ENCODE data around the gene FRRS1L.

Gene FRRS1L

GRCh38 chr9:109110329-109111021 is 56.6 kb downstream of the FRRS1L start:
- peaks cover 24% of the 10 kb centered on the region for H3K4me1 ChIP-seq (ENCODE audit: low read length)
- H3K9me3 ChIP-seq (replicated peaks; ENCODE audit: insufficient read depth, low read length) = no peaks in the 10 kb centered on the region
- peaks cover 90% of the 10 kb centered on the region for H3K79me2 ChIP-seq (ENCODE audit: low read length)
- TF ChIP-seq EZH2 (optimal IDR thresholded peaks at IDR 0.05; ENCODE audit: low read depth, low read length) (no peak), EZH2phosphoT487 (IDR thresholded peaks at IDR 0.05; ENCODE audit: low read length) (no peak)
- TF ChIP-seq, protein P1, sequence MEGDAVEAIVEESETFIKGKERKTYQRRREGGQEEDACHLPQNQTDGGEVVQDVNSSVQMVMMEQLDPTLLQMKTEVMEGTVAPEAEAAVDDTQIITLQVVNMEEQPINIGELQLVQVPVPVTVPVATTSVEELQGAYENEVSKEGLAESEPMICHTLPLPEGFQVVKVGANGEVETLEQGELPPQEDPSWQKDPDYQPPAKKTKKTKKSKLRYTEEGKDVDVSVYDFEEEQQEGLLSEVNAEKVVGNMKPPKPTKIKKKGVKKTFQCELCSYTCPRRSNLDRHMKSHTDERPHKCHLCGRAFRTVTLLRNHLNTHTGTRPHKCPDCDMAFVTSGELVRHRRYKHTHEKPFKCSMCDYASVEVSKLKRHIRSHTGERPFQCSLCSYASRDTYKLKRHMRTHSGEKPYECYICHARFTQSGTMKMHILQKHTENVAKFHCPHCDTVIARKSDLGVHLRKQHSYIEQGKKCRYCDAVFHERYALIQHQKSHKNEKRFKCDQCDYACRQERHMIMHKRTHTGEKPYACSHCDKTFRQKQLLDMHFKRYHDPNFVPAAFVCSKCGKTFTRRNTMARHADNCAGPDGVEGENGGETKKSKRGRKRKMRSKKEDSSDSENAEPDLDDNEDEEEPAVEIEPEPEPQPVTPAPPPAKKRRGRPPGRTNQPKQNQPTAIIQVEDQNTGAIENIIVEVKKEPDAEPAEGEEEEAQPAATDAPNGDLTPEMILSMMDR (IDR thresholded peaks at IDR 0.05; ENCODE audit: low read length) = no peak
- no peak overlapping the region for H2AFZ ChIP-seq (ENCODE audit: low read length)
- peaks cover 8% of the 10 kb centered on the region; the same call in 1 of the 2 replicates for H3F3A ChIP-seq (ENCODE audit: insufficient read depth, low read length)
- H3K36me3 ChIP-seq (replicated peaks; ENCODE audit: insufficient read depth, low read length) = peaks cover under 1% of the 10 kb centered on the region; the same call in 1 of the 2 replicates
- H3K9me2 ChIP-seq (replicated peaks; ENCODE audit: insufficient read depth, low read length) = no peaks in the 10 kb centered on the region
- no peak overlapping the region for H3K27ac ChIP-seq (ENCODE audit: low read length)
- no peaks in the 10 kb centered on the region for H3K27me3 ChIP-seq (replicated peaks; ENCODE audit: insufficient read depth, low read length)
- H3K9ac ChIP-seq (ENCODE audit: low read length) = no peak overlapping the region
- DNase-seq = no peak
- no peak overlapping the region for H3K4me3 ChIP-seq (ENCODE audit: low read length)
- peaks cover 12% of the 10 kb centered on the region for H4K20me1 ChIP-seq (ENCODE audit: insufficient read depth, low read length)
- no peak overlapping the region for H3K4me2 ChIP-seq (ENCODE audit: low read depth, low read length)

DNA sequence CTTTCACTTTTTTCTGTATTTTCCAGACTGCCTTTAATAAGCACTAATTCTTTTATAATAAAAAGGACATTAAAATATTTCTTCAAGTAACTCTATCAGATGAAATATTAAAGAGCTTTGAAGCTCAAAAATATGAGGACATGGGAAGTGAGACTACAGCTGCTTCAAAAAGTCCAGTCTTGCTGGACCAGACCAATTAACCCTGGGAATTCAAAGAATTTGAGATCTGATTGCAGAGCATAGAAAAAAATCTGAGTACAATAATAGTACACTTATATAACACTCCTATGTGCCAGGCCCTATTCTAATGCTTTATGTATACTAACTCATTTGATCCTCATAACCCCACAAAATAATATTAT is 57.1 kb downstream of the FRRS1L start:
- Histone ChIP-seq H2AFZ (ENCODE audit: low read length) (no peak overlapping the region), H3K27ac (ENCODE audit: low read length) (no peak overlapping the region), H3K9ac (ENCODE audit: low read length) (no peak overlapping the region), H3K9me2 (replicated peaks; ENCODE audit: insufficient read depth, low read length) (no peaks in the 10 kb centered on the region), H3K9me3 (replicated peaks; ENCODE audit: insufficient read depth, low read length) (no peaks in the 10 kb centered on the region), H3K4me2 (ENCODE audit: low read depth, low read length) (no peak overlapping the region), H4K20me1 (ENCODE audit: insufficient read depth, low read length) (peaks cover 12% of the 10 kb centered on the region), H3K4me1 (ENCODE audit: low read length) (peaks cover 24% of the 10 kb centered on the region), H3K4me3 (ENCODE audit: low read length) (no peak overlapping the region), H3K79me2 (ENCODE audit: low read length) (peaks cover 90% of the 10 kb centered on the region), H3K27me3 (replicated peaks; ENCODE audit: insufficient read depth, low read length) (no peaks in the 10 kb centered on the region), H3K36me3 (replicated peaks; ENCODE audit: insufficient read depth, low read length) (peaks cover 5% of the 10 kb centered on the region; the same call in 1 of the 2 replicates), H3F3A (ENCODE audit: insufficient read depth, low read length) (peaks cover 8% of the 10 kb centered on the region; the same call in 1 of the 2 replicates)
- TF ChIP-seq EZH2 (optimal IDR thresholded peaks at IDR 0.05; ENCODE audit: low read depth, low read length) (no peak), EZH2phosphoT487 (IDR thresholded peaks at IDR 0.05; ENCODE audit: low read length) (no peak)
- TF ChIP-seq, protein P1 (IDR thresholded peaks at IDR 0.05; ENCODE audit: low read length) = no peak
- no peak for DNase-seq

DNA sequence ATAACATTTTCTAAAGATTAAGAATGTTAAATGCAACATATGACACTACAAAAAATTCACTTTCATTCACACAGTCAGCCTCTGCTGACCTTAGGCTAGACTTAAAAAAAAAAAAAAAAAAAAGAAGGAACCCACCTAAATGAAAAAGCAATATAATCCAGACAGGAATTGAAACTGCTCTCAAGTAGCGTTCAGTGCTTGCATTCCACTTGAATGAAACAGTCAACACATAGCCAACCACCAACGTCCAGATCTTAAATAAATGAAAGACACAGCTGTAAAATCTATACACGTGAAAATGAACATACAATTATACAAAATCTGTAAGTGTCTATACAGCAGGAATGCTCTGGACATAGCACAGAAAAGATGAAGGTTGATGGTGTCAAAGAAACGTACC is 58.7 kb downstream of the FRRS1L start:
- Histone ChIP-seq H3F3A (ENCODE audit: insufficient read depth, low read length) (peaks cover 8% of the 10 kb centered on the region; the same call in 1 of the 2 replicates), H4K20me1 (ENCODE audit: insufficient read depth, low read length) (peaks cover 12% of the 10 kb centered on the region), H3K9me3 (replicated peaks; ENCODE audit: insufficient read depth, low read length) (no peaks in the 10 kb centered on the region), H3K9ac (ENCODE audit: low read length) (no peak overlapping the region), H3K4me3 (ENCODE audit: low read length) (no peak overlapping the region), H3K79me2 (ENCODE audit: low read length) (peaks cover 80% of the 10 kb centered on the region), H3K27ac (ENCODE audit: low read length) (no peak overlapping the region), H3K27me3 (replicated peaks; ENCODE audit: insufficient read depth, low read length) (no peaks in the 10 kb centered on the region), H3K4me1 (ENCODE audit: low read length) (peaks cover 24% of the 10 kb centered on the region), H3K36me3 (replicated peaks; ENCODE audit: insufficient read depth, low read length) (peaks cover 5% of the 10 kb centered on the region; the same call in 1 of the 2 replicates), H3K9me2 (replicated peaks; ENCODE audit: insufficient read depth, low read length) (no peaks in the 10 kb centered on the region), H2AFZ (ENCODE audit: low read length) (no peak overlapping the region), H3K4me2 (ENCODE audit: low read depth, low read length) (peak overlapping the region; percentile 28)
- peak; percentile 54 for DNase-seq
- TF ChIP-seq, protein P1 (IDR thresholded peaks at IDR 0.05; ENCODE audit: low read length) = no peak
- no peak for TF ChIP-seq EZH2phosphoT487 (IDR thresholded peaks at IDR 0.05; ENCODE audit: low read length)
- TF ChIP-seq EZH2 (optimal IDR thresholded peaks at IDR 0.05; ENCODE audit: low read depth, low read length) = no peak

Measured in MM.1S (cell line).